ENCODE results near the gene HOXD3.

Gene HOXD3

GRCh38 chr2:176160251-176160985 is 3.3 kb downstream of the HOXD3 start:
- H3K4me3 ChIP-seq (ENCODE audit: low read depth, low read length): peak overlapping the region; percentile 24
- in situ Hi-C loops (cut with HindIII; ENCODE audit: low sequenced_read_pairs): no loop called here
- TF ChIP-seq, protein P1, sequence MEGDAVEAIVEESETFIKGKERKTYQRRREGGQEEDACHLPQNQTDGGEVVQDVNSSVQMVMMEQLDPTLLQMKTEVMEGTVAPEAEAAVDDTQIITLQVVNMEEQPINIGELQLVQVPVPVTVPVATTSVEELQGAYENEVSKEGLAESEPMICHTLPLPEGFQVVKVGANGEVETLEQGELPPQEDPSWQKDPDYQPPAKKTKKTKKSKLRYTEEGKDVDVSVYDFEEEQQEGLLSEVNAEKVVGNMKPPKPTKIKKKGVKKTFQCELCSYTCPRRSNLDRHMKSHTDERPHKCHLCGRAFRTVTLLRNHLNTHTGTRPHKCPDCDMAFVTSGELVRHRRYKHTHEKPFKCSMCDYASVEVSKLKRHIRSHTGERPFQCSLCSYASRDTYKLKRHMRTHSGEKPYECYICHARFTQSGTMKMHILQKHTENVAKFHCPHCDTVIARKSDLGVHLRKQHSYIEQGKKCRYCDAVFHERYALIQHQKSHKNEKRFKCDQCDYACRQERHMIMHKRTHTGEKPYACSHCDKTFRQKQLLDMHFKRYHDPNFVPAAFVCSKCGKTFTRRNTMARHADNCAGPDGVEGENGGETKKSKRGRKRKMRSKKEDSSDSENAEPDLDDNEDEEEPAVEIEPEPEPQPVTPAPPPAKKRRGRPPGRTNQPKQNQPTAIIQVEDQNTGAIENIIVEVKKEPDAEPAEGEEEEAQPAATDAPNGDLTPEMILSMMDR (IDR thresholded peaks at IDR 0.05; ENCODE audit: low read depth, low read length, missing control alignments): no peak
- DNase-seq (ENCODE audit: low read depth): no peak

DNA sequence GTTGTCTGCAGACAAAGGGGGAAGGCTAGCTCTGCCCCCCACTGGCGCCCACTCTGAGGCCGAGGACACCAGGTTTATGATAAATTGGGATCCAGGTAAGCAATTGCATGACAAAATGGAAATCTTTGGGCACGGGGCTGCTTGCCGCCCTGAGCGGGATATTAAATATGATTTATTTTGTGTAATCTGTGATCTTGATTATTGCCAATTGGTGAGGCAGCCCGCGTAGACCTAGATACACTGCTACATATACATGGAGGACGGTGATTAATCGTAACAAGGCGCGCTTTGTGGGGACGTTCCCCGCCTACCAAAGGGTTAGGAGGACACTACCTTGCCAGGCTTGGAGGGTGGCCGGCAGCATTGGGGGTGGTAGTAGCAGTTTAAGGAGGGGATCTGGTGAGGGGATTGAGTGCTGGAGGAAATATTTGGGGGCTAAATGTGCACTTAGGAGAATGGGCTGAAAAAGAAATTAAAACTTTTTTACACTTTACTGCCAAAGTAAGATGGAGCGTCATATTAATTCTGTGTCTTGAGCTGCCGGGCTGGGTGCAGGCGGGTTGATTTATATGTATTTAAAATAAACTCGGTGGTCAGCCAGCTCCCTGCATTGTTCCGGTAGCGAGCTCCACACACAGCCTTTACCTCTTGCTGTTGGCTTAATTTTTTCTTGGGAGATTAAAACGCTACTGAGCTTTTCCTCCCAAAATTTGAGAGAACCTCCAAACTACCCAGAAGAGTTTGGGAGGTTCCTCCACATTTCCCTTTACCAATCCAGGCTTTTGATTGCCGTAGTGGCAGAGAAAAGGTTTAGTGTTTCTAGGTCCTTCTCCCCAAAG is 4.1 kb downstream of the HOXD3 start:
- H3K4me3 ChIP-seq (ENCODE audit: low read depth, low read length): peak overlapping the region; percentile 24
- DNase-seq (ENCODE audit: low read depth): no peak
- TF ChIP-seq, protein P1 (IDR thresholded peaks at IDR 0.05; ENCODE audit: low read depth, low read length, missing control alignments): no peak
- in situ Hi-C loops (cut with HindIII; ENCODE audit: low sequenced_read_pairs): no loop called here

DNA sequence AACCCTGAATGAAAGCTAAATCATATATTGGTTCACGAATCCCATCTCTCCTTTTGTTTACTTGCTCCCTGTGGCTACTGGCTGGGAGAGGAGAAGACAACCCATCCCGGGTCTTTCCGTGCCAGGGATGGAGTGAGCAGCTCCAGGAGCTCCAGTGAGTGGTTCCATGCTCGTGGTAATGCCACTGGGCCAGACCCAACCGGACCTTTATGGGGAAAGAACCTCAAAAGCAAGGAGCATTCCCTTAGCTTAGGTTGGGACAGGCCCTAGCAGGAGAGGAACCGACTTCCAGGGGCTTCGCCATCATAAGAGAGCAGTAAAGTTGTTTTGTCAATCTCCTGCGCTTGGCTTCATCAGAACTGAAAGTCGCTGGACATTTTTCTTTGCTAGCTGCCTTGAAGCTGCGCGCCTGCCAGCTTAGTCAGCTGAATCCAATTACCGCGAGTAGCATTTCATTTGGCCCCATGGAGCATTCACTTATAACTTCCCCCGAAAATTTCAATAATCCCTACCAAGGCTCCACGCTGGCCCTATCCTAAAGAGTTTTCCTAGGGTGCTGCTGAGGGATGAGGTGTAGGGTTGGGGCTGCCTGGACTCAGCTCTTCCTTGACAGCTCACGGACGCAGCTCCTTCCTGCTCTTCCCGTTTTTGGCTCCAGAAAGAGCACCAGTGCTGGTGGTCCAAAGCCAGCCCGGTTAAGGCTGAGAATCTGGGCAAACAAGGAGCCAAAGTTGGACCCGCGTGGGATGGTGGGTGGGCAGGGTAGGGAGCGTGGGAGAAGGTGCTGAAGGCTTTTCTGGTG is 4.9 kb downstream of the HOXD3 start:
- TF ChIP-seq, protein P1 (IDR thresholded peaks at IDR 0.05; ENCODE audit: low read depth, low read length, missing control alignments): no peak
- peak overlapping the region; percentile 24 for H3K4me3 ChIP-seq (ENCODE audit: low read depth, low read length)
- DNase-seq (ENCODE audit: low read depth): no peak
- in situ Hi-C loops (cut with HindIII; ENCODE audit: low sequenced_read_pairs): no loop called here

GRCh38 chr2:176162911-176163671 is 6.0 kb downstream of the HOXD3 start:
- DNase-seq (ENCODE audit: low read depth): no peak
- in situ Hi-C loops (cut with HindIII; ENCODE audit: low sequenced_read_pairs): no loop called here
- TF ChIP-seq, protein P1 (IDR thresholded peaks at IDR 0.05; ENCODE audit: low read depth, low read length, missing control alignments): no peak
- H3K4me3 ChIP-seq (ENCODE audit: low read depth, low read length): no peak overlapping the region

DNA sequence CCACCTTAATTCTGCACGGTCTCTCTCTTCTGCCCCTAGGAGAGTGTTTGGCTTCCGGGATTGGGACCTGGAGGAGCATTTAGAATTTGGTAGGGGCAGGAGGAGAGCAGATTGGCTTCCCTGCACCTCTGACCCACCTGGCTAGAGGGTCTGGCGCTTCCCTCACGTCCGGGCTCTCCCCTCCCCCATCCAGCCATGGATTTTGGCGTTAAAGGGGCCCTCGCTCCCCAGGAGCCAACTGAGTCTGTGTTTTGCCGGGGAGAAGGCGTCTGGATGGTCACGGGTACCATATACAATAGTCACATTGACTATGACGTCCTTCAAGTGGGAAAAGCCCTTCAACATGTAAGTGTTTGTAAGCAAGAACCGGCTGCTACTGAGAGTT is 6.6 kb downstream of the HOXD3 start:
- in situ Hi-C loops (cut with HindIII; ENCODE audit: low sequenced_read_pairs): no loop called here
- no peak for DNase-seq (ENCODE audit: low read depth)
- H3K4me3 ChIP-seq (ENCODE audit: low read depth, low read length): no peak overlapping the region
- TF ChIP-seq, protein P1 (IDR thresholded peaks at IDR 0.05; ENCODE audit: low read depth, low read length, missing control alignments): no peak

Data from astrocyte of the cerebellum (primary cell).